ENCODE results near the gene VPS37D.

DNA sequence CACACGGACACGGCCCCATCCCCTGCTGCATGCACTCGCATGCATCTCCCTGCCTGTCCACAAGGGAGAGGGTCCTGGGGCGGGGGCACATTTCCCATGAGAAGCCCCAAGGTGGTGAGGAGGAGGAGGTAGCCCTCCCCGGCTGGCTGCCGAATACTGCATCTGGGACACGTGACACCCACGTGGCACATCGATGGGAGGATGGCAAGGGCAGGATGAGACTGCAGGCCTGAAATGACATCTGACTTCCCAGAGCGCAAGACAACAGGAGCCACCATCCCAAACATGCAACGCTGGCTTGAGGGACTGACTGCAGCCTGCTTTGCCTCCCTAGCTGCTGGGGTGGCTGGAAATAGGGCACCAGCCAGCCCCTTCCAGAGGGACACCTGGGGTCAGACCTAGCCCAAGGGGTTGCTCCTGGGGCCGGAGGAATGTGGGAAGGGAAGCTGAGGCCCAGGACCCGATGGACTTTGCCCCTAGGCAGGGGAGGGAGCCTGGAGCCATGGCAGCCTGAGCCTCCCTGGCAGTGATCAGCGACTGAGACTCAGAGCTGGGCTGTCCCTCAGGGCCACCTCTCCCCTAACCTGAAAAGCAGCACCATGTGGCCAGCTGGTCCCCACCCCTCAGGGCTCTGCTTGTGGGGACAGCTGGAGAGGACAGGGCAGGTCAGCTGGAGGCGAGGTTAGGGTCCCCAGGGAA, 31.9 kb downstream of the VPS37D start:
- TF ChIP-seq CTCF (conservative IDR thresholded peaks at IDR 0.05; ENCODE audit: low read length) = no peak
- no peak for TF ChIP-seq EZH2phosphoT487 (IDR thresholded peaks at IDR 0.05; ENCODE audit: borderline replicate concordance)
